ENCODE data around the gene ZBP1.
A peak's percentile ranks its signal among the peaks of the same experiment; 100 is the strongest.

The ZBP1 gene

GRCh38 chr20:57620274-57620990 lies at the start of gene ZBP1:
ZBP1 (minus strand) TSS chr20:57620426; CDS start chr20:57620295, 131 bp downstream.
- Mint-ChIP-seq H3K27ac (ENCODE audit: low read depth) (peak within 1 kb of the TSS; percentile 95), H3K9me3 (no peaks in the 10 kb centered on the region), H3K27me3 (no peaks in the 10 kb centered on the region), H3K4me3 (peak within 1 kb of the TSS; percentile 80), H3K4me1 (peaks cover 58% of the 10 kb centered on the region), H3K36me3 (ENCODE audit: insufficient read depth) (peaks cover 35% of the 10 kb centered on the region)
- peak; percentile 35 for ATAC-seq (replicated peaks; ENCODE audit: extremely low read depth, poor library complexity, severe bottlenecking)
- DNase-seq (ENCODE audit: low spot score in 2 of 2): peak in 1 of 2 donors; percentile 61

GRCh38 chr20:57669632-57670031 lies 49.4 kb upstream of the ZBP1 start:
- Mint-ChIP-seq H3K4me1 (peaks cover 10% of the 10 kb centered on the region), H3K4me3 (no peak overlapping the region), H3K27ac (ENCODE audit: low read depth) (no peak overlapping the region), H3K9me3 (no peaks in the 10 kb centered on the region), H3K27me3 (peaks cover 7% of the 10 kb centered on the region), H3K36me3 (ENCODE audit: insufficient read depth) (no peaks in the 10 kb centered on the region)
- ATAC-seq (replicated peaks; ENCODE audit: extremely low read depth, poor library complexity, severe bottlenecking): no peak
- no peak for DNase-seq (ENCODE audit: low spot score in 2 of 2)

- no peak overlapping the region for H3K27ac Mint-ChIP-seq (ENCODE audit: low read depth)
- ATAC-seq (replicated peaks; ENCODE audit: extremely low read depth, poor library complexity, severe bottlenecking) (no peak), DNase-seq (ENCODE audit: low spot score in 2 of 2) (no peak)
- no peaks in the 10 kb centered on the region for H3K9me3 Mint-ChIP-seq
- peaks cover 4% of the 10 kb centered on the region for H3K27me3 Mint-ChIP-seq
- no peak overlapping the region for H3K4me3 Mint-ChIP-seq
- H3K4me1 Mint-ChIP-seq: peaks cover 10% of the 10 kb centered on the region
- H3K36me3 Mint-ChIP-seq (ENCODE audit: insufficient read depth): no peaks in the 10 kb centered on the region
These were observed 47.9 kb upstream of the ZBP1 start for GRCh38 chr20:57667924-57668782.

- H3K4me1 Mint-ChIP-seq: peaks cover 10% of the 10 kb centered on the region
- H3K27ac Mint-ChIP-seq (ENCODE audit: low read depth): no peak overlapping the region
- H3K36me3 Mint-ChIP-seq (ENCODE audit: insufficient read depth): no peaks in the 10 kb centered on the region
- no peaks in the 10 kb centered on the region for H3K9me3 Mint-ChIP-seq
- no peak overlapping the region for H3K4me3 Mint-ChIP-seq
- ATAC-seq (replicated peaks; ENCODE audit: extremely low read depth, poor library complexity, severe bottlenecking): no peak
- no peaks in the 10 kb centered on the region for H3K27me3 Mint-ChIP-seq
- DNase-seq (ENCODE audit: low spot score in 2 of 2): no peak
These were observed 47.2 kb upstream of the ZBP1 start for GRCh38 chr20:57667388-57667787.

- peaks cover 10% of the 10 kb centered on the region for H3K4me1 Mint-ChIP-seq
- no peak for ATAC-seq (replicated peaks; ENCODE audit: extremely low read depth, poor library complexity, severe bottlenecking)
- H3K27me3 Mint-ChIP-seq: no peaks in the 10 kb centered on the region
- H3K4me3 Mint-ChIP-seq: no peak overlapping the region
- H3K9me3 Mint-ChIP-seq: no peaks in the 10 kb centered on the region
- no peaks in the 10 kb centered on the region for H3K36me3 Mint-ChIP-seq (ENCODE audit: insufficient read depth)
- no peak for DNase-seq (ENCODE audit: low spot score in 2 of 2)
- no peak overlapping the region for H3K27ac Mint-ChIP-seq (ENCODE audit: low read depth)
These were observed 46.6 kb upstream of the ZBP1 start for GRCh38 chr20:57666834-57667157.

GRCh38 chr20:57666106-57666833 lies 46.0 kb upstream of the ZBP1 start:
- Mint-ChIP-seq H3K4me1 (peaks cover 10% of the 10 kb centered on the region), H3K4me3 (no peak overlapping the region), H3K9me3 (no peaks in the 10 kb centered on the region), H3K27me3 (no peaks in the 10 kb centered on the region), H3K36me3 (ENCODE audit: insufficient read depth) (no peaks in the 10 kb centered on the region), H3K27ac (ENCODE audit: low read depth) (no peak overlapping the region)
- ATAC-seq (replicated peaks; ENCODE audit: extremely low read depth, poor library complexity, severe bottlenecking) (no peak), DNase-seq (ENCODE audit: low spot score in 2 of 2) (no peak)

- Mint-ChIP-seq H3K36me3 (ENCODE audit: insufficient read depth) (no peaks in the 10 kb centered on the region), H3K27ac (ENCODE audit: low read depth) (no peak overlapping the region), H3K9me3 (no peaks in the 10 kb centered on the region), H3K4me1 (peaks cover 9% of the 10 kb centered on the region), H3K4me3 (no peak overlapping the region), H3K27me3 (no peaks in the 10 kb centered on the region)
- ATAC-seq (replicated peaks; ENCODE audit: extremely low read depth, poor library complexity, severe bottlenecking): no peak
- DNase-seq (ENCODE audit: low spot score in 2 of 2): no peak
These were observed 45.4 kb upstream of the ZBP1 start for GRCh38 chr20:57665589-57665971.

GRCh38 chr20:57664924-57665588 lies 44.8 kb upstream of the ZBP1 start:
- no peaks in the 10 kb centered on the region for H3K27me3 Mint-ChIP-seq
- H3K9me3 Mint-ChIP-seq: no peaks in the 10 kb centered on the region
- no peak overlapping the region for H3K4me3 Mint-ChIP-seq
- ATAC-seq (replicated peaks; ENCODE audit: extremely low read depth, poor library complexity, severe bottlenecking): no peak
- no peak for DNase-seq (ENCODE audit: low spot score in 2 of 2)
- H3K4me1 Mint-ChIP-seq: peaks cover 5% of the 10 kb centered on the region
- H3K36me3 Mint-ChIP-seq (ENCODE audit: insufficient read depth): no peaks in the 10 kb centered on the region
- H3K27ac Mint-ChIP-seq (ENCODE audit: low read depth): no peak overlapping the region

GRCh38 chr20:57664476-57664875 lies 44.2 kb upstream of the ZBP1 start:
- Mint-ChIP-seq H3K9me3 (no peaks in the 10 kb centered on the region), H3K27me3 (no peaks in the 10 kb centered on the region), H3K4me3 (no peak overlapping the region), H3K36me3 (ENCODE audit: insufficient read depth) (no peaks in the 10 kb centered on the region), H3K27ac (ENCODE audit: low read depth) (no peak overlapping the region), H3K4me1 (peaks cover 5% of the 10 kb centered on the region)
- ATAC-seq (replicated peaks; ENCODE audit: extremely low read depth, poor library complexity, severe bottlenecking) (no peak), DNase-seq (ENCODE audit: low spot score in 2 of 2) (no peak)

GRCh38 chr20:57663681-57664451 lies 43.6 kb upstream of the ZBP1 start:
- Mint-ChIP-seq H3K36me3 (ENCODE audit: insufficient read depth) (no peaks in the 10 kb centered on the region), H3K4me1 (peaks cover 4% of the 10 kb centered on the region), H3K4me3 (no peak overlapping the region), H3K27ac (ENCODE audit: low read depth) (no peak overlapping the region), H3K9me3 (no peaks in the 10 kb centered on the region), H3K27me3 (no peaks in the 10 kb centered on the region)
- no peak for DNase-seq (ENCODE audit: low spot score in 2 of 2)
- no peak for ATAC-seq (replicated peaks; ENCODE audit: extremely low read depth, poor library complexity, severe bottlenecking)

- ATAC-seq (replicated peaks; ENCODE audit: extremely low read depth, poor library complexity, severe bottlenecking) (no peak), DNase-seq (ENCODE audit: low spot score in 2 of 2) (no peak)
- Mint-ChIP-seq H3K27ac (ENCODE audit: low read depth) (no peak overlapping the region), H3K9me3 (no peaks in the 10 kb centered on the region), H3K4me1 (peaks cover 2% of the 10 kb centered on the region), H3K36me3 (ENCODE audit: insufficient read depth) (no peaks in the 10 kb centered on the region), H3K4me3 (no peak overlapping the region), H3K27me3 (no peaks in the 10 kb centered on the region)
These were observed 43.0 kb upstream of the ZBP1 start for GRCh38 chr20:57663241-57663640.
